MM.1S (cell line): Measurements from ENCODE around the gene ACAD9.
A peak's percentile ranks its signal among the peaks of the same experiment; 100 is the strongest.

Experiments used
- DNase-seq: peaks from one replicate; pipeline ENCODE4 v3.0.0-alpha.2; 2015
- H2AFZ ChIP-seq: fragments of 300-600 bp; sonication (generic); 2 replicates; pipeline ENCODE4 v1.6.0; 2016; ENCODE audit warnings: antibody characterized with exemption, low read length
- H3F3A ChIP-seq: fragments of 300-600 bp; sonication (generic); 2 replicates; pipeline ENCODE4 v1.6.1; 2016; ENCODE audit warnings: mild to moderate bottlenecking, antibody characterized with exemption, low read length, moderate library complexity, mixed read lengths; ENCODE audit not compliant: insufficient read depth
- H3K27ac ChIP-seq: fragments of 300-600 bp; sonication (generic); 2 replicates; pipeline ENCODE4 v1.5.1; 2016; ENCODE audit warnings: mild to moderate bottlenecking, low read length
- H3K27me3 ChIP-seq: fragments of 300-600 bp; sonication (generic); replicated peaks from 2 replicates; pipeline ENCODE4 v1.6.0; 2016; ENCODE audit warnings: low read length; ENCODE audit not compliant: insufficient read depth
- H3K36me3 ChIP-seq: fragments of 300-600 bp; sonication (generic); replicated peaks from 2 replicates; pipeline ENCODE4 v1.6.1; 2016; ENCODE audit warnings: mild to moderate bottlenecking, low read length, mixed read lengths; ENCODE audit not compliant: insufficient read depth
- H3K4me1 ChIP-seq: fragments of 300-600 bp; sonication (generic); 2 replicates; pipeline ENCODE4 v1.6.1; 2016; ENCODE audit warnings: low read length, mixed read lengths
- H3K4me2 ChIP-seq: fragments of 300-600 bp; sonication (generic); 2 replicates; pipeline ENCODE4 v1.6.0; 2016; ENCODE audit warnings: low read depth, low read length
- H3K4me3 ChIP-seq: fragments of 300-600 bp; sonication (generic); 2 replicates; pipeline ENCODE4 v1.5.1; 2016; ENCODE audit warnings: low read length, mixed read lengths
- H3K79me2 ChIP-seq: fragments of 300-600 bp; sonication (generic); 2 replicates; pipeline ENCODE4 v1.6.1; 2016; ENCODE audit warnings: mixed run types, low read length, mixed read lengths
- H3K9ac ChIP-seq: fragments of 300-600 bp; sonication (generic); 2 replicates; pipeline ENCODE4 v1.6.1; 2016; ENCODE audit warnings: low read length, mixed read lengths
- H3K9me2 ChIP-seq: fragments of 300-600 bp; sonication (generic); replicated peaks from 2 replicates; pipeline ENCODE4 v1.6.1; 2016; ENCODE audit warnings: mild to moderate bottlenecking, low read length, mixed read lengths; ENCODE audit not compliant: insufficient read depth
- H3K9me3 ChIP-seq: fragments of 300-600 bp; sonication (generic); replicated peaks from 2 replicates; pipeline ENCODE4 v1.6.1; 2016; ENCODE audit warnings: mild to moderate bottlenecking, low read length, mixed read lengths; ENCODE audit not compliant: insufficient read depth
- H4K20me1 ChIP-seq: fragments of 300-600 bp; sonication (generic); 2 replicates; pipeline ENCODE4 v1.6.1; 2016; ENCODE audit warnings: mild to moderate bottlenecking, low read length, moderate library complexity, mixed read lengths; ENCODE audit not compliant: insufficient read depth
- CTCF ChIP-seq: fragments of 300-600 bp; sonication (generic); IDR thresholded peaks from 2 replicates; pipeline ENCODE4 v1.5.1; 2016; ENCODE audit warnings: antibody characterized with exemption, low read length, mixed read lengths
- EZH2 ChIP-seq: fragments of 300-600 bp; sonication (generic); optimal IDR thresholded peaks from 2 replicates; pipeline ENCODE3; 2017; ENCODE audit warnings: low read depth, mild to moderate bottlenecking, antibody characterized with exemption, low read length, mixed read lengths
- EZH2phosphoT487 ChIP-seq: fragments of 300-600 bp; sonication (generic); IDR thresholded peaks from 2 replicates; pipeline ENCODE4 v1.6.1; 2018; ENCODE audit warnings: antibody characterized with exemption, low read length

The ACAD9 gene

DNA sequence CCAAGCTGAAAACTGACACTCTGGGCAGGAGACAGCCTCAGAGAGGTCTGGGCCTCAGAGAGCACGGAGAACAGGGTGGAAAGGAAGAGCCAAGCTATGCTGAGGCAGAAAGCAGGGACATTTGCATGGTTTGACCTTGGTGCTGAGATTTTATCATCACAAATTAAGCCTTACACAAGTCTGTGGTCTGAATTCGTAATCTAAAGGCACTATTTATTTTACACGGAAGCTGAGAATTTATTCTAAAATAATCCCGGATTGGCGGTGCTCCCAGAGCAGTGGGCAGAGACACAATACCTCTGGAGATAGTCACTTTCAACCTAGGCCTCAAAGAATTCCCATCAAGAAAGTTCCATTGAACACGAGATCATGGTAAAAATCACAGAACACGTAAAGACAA is 67.0 kb downstream of the ACAD9 start:
- TF ChIP-seq EZH2 (no peak), CTCF (no peak), EZH2phosphoT487 (no peak)
- no peak overlapping the region for H3K9ac ChIP-seq
- DNase-seq: no peak

GRCh38 chr3:128949158-128949557 is 69.7 kb downstream of the ACAD9 start:
- no peak for DNase-seq
- H4K20me1 ChIP-seq: no peaks in the 10 kb centered on the region
- H3K36me3 ChIP-seq: no peaks in the 10 kb centered on the region
- no peak overlapping the region for H3K27ac ChIP-seq
- H3K27me3 ChIP-seq: no peaks in the 10 kb centered on the region
- H3F3A ChIP-seq: no peaks in the 10 kb centered on the region
- no peaks in the 10 kb centered on the region for H3K79me2 ChIP-seq
- no peaks in the 10 kb centered on the region for H3K9me2 ChIP-seq
- H3K9me3 ChIP-seq: no peaks in the 10 kb centered on the region
- H3K4me1 ChIP-seq: no peaks in the 10 kb centered on the region
- no peak overlapping the region for H3K4me2 ChIP-seq
- no peak overlapping the region for H2AFZ ChIP-seq
- H3K9ac ChIP-seq: no peak overlapping the region
- TF ChIP-seq EZH2: no peak
- TF ChIP-seq CTCF: no peak
- no peak for TF ChIP-seq EZH2phosphoT487
- H3K4me3 ChIP-seq: no peak overlapping the region

More for the DNA sequence above, 67.0 kb downstream of the ACAD9 start:
- H3K9me2 ChIP-seq: no peaks in the 10 kb centered on the region
- no peak overlapping the region for H2AFZ ChIP-seq
- no peaks in the 10 kb centered on the region for H3K9me3 ChIP-seq
- no peaks in the 10 kb centered on the region for H3K4me1 ChIP-seq
- no peaks in the 10 kb centered on the region for H3K27me3 ChIP-seq
- H3K36me3 ChIP-seq: no peaks in the 10 kb centered on the region
- no peaks in the 10 kb centered on the region for H3F3A ChIP-seq
- no peaks in the 10 kb centered on the region for H3K79me2 ChIP-seq
- no peaks in the 10 kb centered on the region for H4K20me1 ChIP-seq
- H3K4me3 ChIP-seq: no peak overlapping the region
- no peak overlapping the region for H3K27ac ChIP-seq
- no peak overlapping the region for H3K4me2 ChIP-seq

DNA sequence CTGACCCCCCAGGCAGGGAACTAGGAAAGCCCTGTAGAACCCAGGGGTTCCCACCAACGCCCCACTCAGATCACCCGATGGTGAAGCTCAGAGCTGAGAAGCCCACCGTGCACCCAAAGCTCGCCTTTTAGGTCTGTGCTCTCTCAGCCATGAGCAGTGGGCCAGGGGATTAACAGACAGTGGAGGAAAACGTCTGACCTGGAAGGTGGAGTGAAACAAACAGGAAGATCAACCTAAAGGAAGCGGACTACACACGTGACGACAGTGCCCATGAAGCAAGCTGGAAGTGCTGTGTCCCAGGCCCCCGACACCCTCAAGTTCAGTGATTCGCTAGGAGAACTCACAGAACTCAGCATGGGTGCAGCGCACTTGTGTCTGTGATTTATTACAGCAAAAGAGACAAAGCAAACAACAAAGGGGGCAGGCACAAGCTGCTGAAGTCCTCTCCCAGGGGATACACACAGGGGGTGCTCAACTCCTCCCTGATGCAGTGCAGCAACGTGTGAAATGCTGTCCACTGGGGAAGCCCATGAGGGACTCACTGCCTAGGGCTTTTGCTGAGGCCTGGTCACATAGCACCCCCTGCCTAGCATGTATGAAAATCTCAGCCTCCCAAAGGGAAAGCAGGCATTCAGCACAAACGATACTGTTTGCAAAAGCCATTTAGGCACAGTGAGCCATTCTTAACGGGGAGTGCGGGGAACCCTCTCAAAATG is 71.0 kb downstream of the ACAD9 start:
- Histone ChIP-seq H3K79me2 (no peaks in the 10 kb centered on the region), H3K4me2 (no peak overlapping the region), H3K4me3 (no peak overlapping the region), H3F3A (no peaks in the 10 kb centered on the region), H3K9me2 (no peaks in the 10 kb centered on the region), H2AFZ (no peak overlapping the region), H3K36me3 (no peaks in the 10 kb centered on the region), H3K9ac (no peak overlapping the region), H3K27ac (no peak overlapping the region), H3K9me3 (no peaks in the 10 kb centered on the region), H3K27me3 (no peaks in the 10 kb centered on the region), H3K4me1 (no peaks in the 10 kb centered on the region), H4K20me1 (no peaks in the 10 kb centered on the region)
- DNase-seq: peak; percentile 40
- TF ChIP-seq CTCF (peak; percentile 35), EZH2phosphoT487 (no peak)
